Skeletal muscle satellite cell (primary cell): Measurements from ENCODE around the gene KLHL11.
A peak's percentile ranks its signal among the peaks of the same experiment; 100 is the strongest.
"Not testable (repeated sequence)": the region's sequence is repeated elsewhere in the genome, so short reads cannot be mapped to it uniquely, and the experiment has no call there.

Experiments
- H3K27me3 ChIP-seq: 2 replicates; pipeline ENCODE4 v1.7.0; 2013; ENCODE audit warnings: low read length; ENCODE audit not compliant: control insufficient read depth, insufficient read depth
- H3K36me3 ChIP-seq: 2 replicates; pipeline ENCODE4 v1.7.0; 2013; ENCODE audit warnings: mild to moderate bottlenecking, control low read depth, low read length; ENCODE audit not compliant: insufficient read depth
- H3K4me1 ChIP-seq: 2 replicates; pipeline ENCODE4 v1.7.0; 2013; ENCODE audit warnings: low read length; ENCODE audit not compliant: control insufficient read depth, insufficient read depth
- H3K4me2 ChIP-seq: 2 replicates; pipeline ENCODE4 v1.7.0; 2013; ENCODE audit warnings: mild to moderate bottlenecking, low read length
- H3K4me3 ChIP-seq: 2 replicates; pipeline ENCODE4 v1.7.0; 2013; ENCODE audit warnings: low read length
- H3K9ac ChIP-seq: 2 replicates; pipeline ENCODE4 v1.7.0; 2013; ENCODE audit warnings: mild to moderate bottlenecking, low read depth, low read length, moderate library complexity
- H3K9me3 ChIP-seq: replicated peaks from 2 replicates; pipeline ENCODE4 v1.7.0; 2013; ENCODE audit warnings: mild to moderate bottlenecking, control low read depth, low read length

KLHL11 gene

GRCh38 chr17:41882756-41883155 lies 17.5 kb upstream of the KLHL11 start:
- Histone ChIP-seq H3K4me1 (no peaks in the 10 kb centered on the region), H3K4me3 (no peak overlapping the region), H3K4me2 (no peak overlapping the region), H3K27me3 (no peaks in the 10 kb centered on the region), H3K36me3 (peaks cover 87% of the 10 kb centered on the region), H3K9me3 (no peaks in the 10 kb centered on the region), H3K9ac (no peak overlapping the region)

- H3K4me2 ChIP-seq: no peak overlapping the region
- H3K36me3 ChIP-seq: peaks cover 73% of the 10 kb centered on the region
- H3K9me3 ChIP-seq: no peaks in the 10 kb centered on the region
- no peak overlapping the region for H3K9ac ChIP-seq
- H3K27me3 ChIP-seq: no peaks in the 10 kb centered on the region
- H3K4me3 ChIP-seq: no peak overlapping the region
- H3K4me1 ChIP-seq: no peaks in the 10 kb centered on the region
Observed at GRCh38 chr17:41880130-41880529, 14.9 kb upstream of the KLHL11 start.

GRCh38 chr17:41874293-41874670 lies 9.1 kb upstream of the KLHL11 start:
- not testable (repeated sequence) for H3K4me1 ChIP-seq, H3K4me3 ChIP-seq, H3K9me3 ChIP-seq, H3K27me3 ChIP-seq, H3K4me2 ChIP-seq, H3K9ac ChIP-seq
- peaks cover 76% of the 10 kb centered on the region for H3K36me3 ChIP-seq

GRCh38 chr17:41873559-41874292 lies 8.5 kb upstream of the KLHL11 start:
- Histone ChIP-seq H3K4me2 (no peak overlapping the region), H3K9ac (no peak overlapping the region), H3K36me3 (peaks cover 76% of the 10 kb centered on the region), H3K9me3 (no peaks in the 10 kb centered on the region), H3K4me3 (no peak overlapping the region), H3K4me1 (no peaks in the 10 kb centered on the region), H3K27me3 (no peaks in the 10 kb centered on the region)

- Histone ChIP-seq H3K4me3 (no peak overlapping the region), H3K36me3 (peaks cover 72% of the 10 kb centered on the region), H3K9ac (no peak overlapping the region), H3K9me3 (no peaks in the 10 kb centered on the region), H3K27me3 (no peaks in the 10 kb centered on the region), H3K4me1 (no peaks in the 10 kb centered on the region), H3K4me2 (no peak overlapping the region)
Observed at GRCh38 chr17:41871789-41872188, 6.6 kb upstream of the KLHL11 start.

- Histone ChIP-seq H3K9ac (no peak overlapping the region), H3K27me3 (no peaks in the 10 kb centered on the region)
Observed at GRCh38 chr17:41870627-41871026, 5.4 kb upstream of the KLHL11 start.

GRCh38 chr17:41870097-41870496 lies 4.9 kb upstream of the KLHL11 start:
- H3K27me3 ChIP-seq: no peaks in the 10 kb centered on the region
- H3K4me3 ChIP-seq: no peak overlapping the region
- H3K9ac ChIP-seq: no peak overlapping the region
- H3K4me1 ChIP-seq: peaks cover 4% of the 10 kb centered on the region
- no peak overlapping the region for H3K4me2 ChIP-seq
- peaks cover 75% of the 10 kb centered on the region for H3K36me3 ChIP-seq
- no peaks in the 10 kb centered on the region for H3K9me3 ChIP-seq

More at GRCh38 chr17:41870627-41871026, 5.4 kb upstream of the KLHL11 start:
- Histone ChIP-seq H3K4me1 (peaks cover under 1% of the 10 kb centered on the region), H3K4me3 (no peak overlapping the region), H3K9me3 (no peaks in the 10 kb centered on the region), H3K4me2 (no peak overlapping the region), H3K36me3 (peaks cover 75% of the 10 kb centered on the region)

- Histone ChIP-seq H3K4me1 (peaks cover 4% of the 10 kb centered on the region), H3K4me3 (no peak overlapping the region), H3K36me3 (peaks cover 70% of the 10 kb centered on the region), H3K9ac (no peak overlapping the region), H3K27me3 (no peaks in the 10 kb centered on the region), H3K9me3 (no peaks in the 10 kb centered on the region), H3K4me2 (no peak overlapping the region)
Observed at GRCh38 chr17:41869426-41869825, 4.2 kb upstream of the KLHL11 start.

GRCh38 chr17:41868568-41868967 lies 3.3 kb upstream of the KLHL11 start:
- Histone ChIP-seq H3K36me3 (peaks cover 62% of the 10 kb centered on the region), H3K27me3 (no peaks in the 10 kb centered on the region), H3K9me3 (no peaks in the 10 kb centered on the region), H3K4me2 (no peak overlapping the region), H3K9ac (no peak overlapping the region), H3K4me3 (no peak overlapping the region), H3K4me1 (peaks cover 9% of the 10 kb centered on the region)

GRCh38 chr17:41865596-41865893 lies 322 bp upstream of the KLHL11 start:
- no peaks in the 10 kb centered on the region for H3K9me3 ChIP-seq
- H3K4me3 ChIP-seq: peak overlapping the region; percentile 91
- H3K4me2 ChIP-seq: peak overlapping the region; percentile 71
- H3K36me3 ChIP-seq: peaks cover 36% of the 10 kb centered on the region
- no peaks in the 10 kb centered on the region for H3K27me3 ChIP-seq
- peaks cover 16% of the 10 kb centered on the region for H3K4me1 ChIP-seq
- peak overlapping the region; percentile 95 for H3K9ac ChIP-seq

GRCh38 chr17:41864498-41864835 lies 756 bp downstream of the KLHL11 start:
- H3K9ac ChIP-seq: peak overlapping the region; percentile 95
- H3K9me3 ChIP-seq: no peaks in the 10 kb centered on the region
- no peaks in the 10 kb centered on the region for H3K27me3 ChIP-seq
- H3K4me2 ChIP-seq: peak overlapping the region; percentile 71
- peaks cover 16% of the 10 kb centered on the region for H3K4me1 ChIP-seq
- H3K4me3 ChIP-seq: peak overlapping the region; percentile 91
- peaks cover 25% of the 10 kb centered on the region for H3K36me3 ChIP-seq

- peak overlapping the region; percentile 71 for H3K4me2 ChIP-seq
- H3K27me3 ChIP-seq: no peaks in the 10 kb centered on the region
- H3K4me3 ChIP-seq: peak overlapping the region; percentile 91
- no peaks in the 10 kb centered on the region for H3K9me3 ChIP-seq
- H3K36me3 ChIP-seq: peaks cover 15% of the 10 kb centered on the region
- H3K9ac ChIP-seq: peak overlapping the region; percentile 95
- peaks cover 16% of the 10 kb centered on the region for H3K4me1 ChIP-seq
Observed at GRCh38 chr17:41863074-41863848, 2.0 kb downstream of the KLHL11 start.
